ENCODE data around the gene PTPRM. TPM values are rescaled to one million over a fixed set of nuclear protein-coding genes. Genes with fewer than 3 reads are reported as not detected.

The PTPRM gene
- total RNA-seq, 1 experiment from 2014 or later = 1.6 TPM

GRCh38 chr18:7979714-7980113, 412.6 kb downstream of the PTPRM start:
- ATAC-seq (no peak), DNase-seq (ENCODE audit: low read depth, low spot score) (no peak)
- Histone ChIP-seq H3K36me3 (ENCODE audit: control insufficient read depth, insufficient read depth, low read length) (no peaks in the 10 kb centered on the region), H3K4me3 (ENCODE audit: low read depth in 2 of 2, low read length in 2 of 2) (no peak overlapping the region), H3K4me1 (ENCODE audit: control insufficient read depth, insufficient read depth, low read length) (no peaks in the 10 kb centered on the region), H3K27me3 (ENCODE audit: control insufficient read depth, insufficient read depth, low read length) (no peaks in the 10 kb centered on the region), H3K27ac (ENCODE audit: low read length) (no peak overlapping the region), H3K9me3 (ENCODE audit: control insufficient read depth, insufficient read depth, low read depth, low read length) (no peaks in the 10 kb centered on the region)
- intact Hi-C loops (cut with micrococcal nuclease; ENCODE audit: unreplicated experiment) = no loop called here
- in situ Hi-C loops (cut with HindIII; ENCODE audit: low pct_unique_long_range_greater_than_20kb, low sequenced_read_pairs) = no loop called here
- ChIA-PET CTCF (no interaction called here), POLR2A (no interaction called here)
- TF ChIP-seq SIN3A (IDR thresholded peaks at IDR 0.05; ENCODE audit: borderline replicate concordance, insufficient read depth, low read depth, low read length) (no peak), CTCF (IDR thresholded peaks at IDR 0.05) (no peak), POLR2AphosphoS5 (IDR thresholded peaks at IDR 0.05; ENCODE audit: low read depth, low read length) (no peak), REST (IDR thresholded peaks at IDR 0.05; ENCODE audit: insufficient read depth in 1 of 2, low read depth in 2 of 2, low read length in 1 of 2) (no peak), TCF7L2 (IDR thresholded peaks at IDR 0.05; ENCODE audit: low read depth, low read length) (no peak)
- BruUV-seq (replicated peaks) = no TSS peak

GRCh38 chr18:7980136-7980535, 413.0 kb downstream of the PTPRM start:
- Histone ChIP-seq H3K36me3 (ENCODE audit: control insufficient read depth, insufficient read depth, low read length) (no peaks in the 10 kb centered on the region), H3K4me3 (ENCODE audit: low read depth in 2 of 2, low read length in 2 of 2) (no peak overlapping the region), H3K27me3 (ENCODE audit: control insufficient read depth, insufficient read depth, low read length) (no peaks in the 10 kb centered on the region), H3K4me1 (ENCODE audit: control insufficient read depth, insufficient read depth, low read length) (no peaks in the 10 kb centered on the region), H3K27ac (ENCODE audit: low read length) (no peak overlapping the region), H3K9me3 (ENCODE audit: control insufficient read depth, insufficient read depth, low read depth, low read length) (no peaks in the 10 kb centered on the region)
- ChIA-PET POLR2A (no interaction called here), CTCF (no interaction called here)
- TF ChIP-seq POLR2AphosphoS5 (IDR thresholded peaks at IDR 0.05; ENCODE audit: low read depth, low read length) (no peak), CTCF (IDR thresholded peaks at IDR 0.05) (peak; percentile 13; the same call in 1 of the 2 replicates), TCF7L2 (IDR thresholded peaks at IDR 0.05; ENCODE audit: low read depth, low read length) (no peak)
- intact Hi-C loops (cut with micrococcal nuclease; ENCODE audit: unreplicated experiment) = no loop called here
- DNase-seq (ENCODE audit: low read depth, low spot score) (no peak), ATAC-seq (no peak)
- no TSS peak for BruUV-seq (replicated peaks)
- in situ Hi-C loops (cut with HindIII; ENCODE audit: low pct_unique_long_range_greater_than_20kb, low sequenced_read_pairs) = no loop called here

All from Panc1 (cell line).